ENCODE results near the gene CAPN11. TPM values are rescaled to one million over a fixed set of nuclear protein-coding genes. Genes with fewer than 3 reads are reported as not detected.
A peak's percentile ranks its signal among the peaks of the same experiment; 100 is the strongest.

The CAPN11 gene
- total RNA-seq, 1 donor from 2014 or later: not detected

DNA sequence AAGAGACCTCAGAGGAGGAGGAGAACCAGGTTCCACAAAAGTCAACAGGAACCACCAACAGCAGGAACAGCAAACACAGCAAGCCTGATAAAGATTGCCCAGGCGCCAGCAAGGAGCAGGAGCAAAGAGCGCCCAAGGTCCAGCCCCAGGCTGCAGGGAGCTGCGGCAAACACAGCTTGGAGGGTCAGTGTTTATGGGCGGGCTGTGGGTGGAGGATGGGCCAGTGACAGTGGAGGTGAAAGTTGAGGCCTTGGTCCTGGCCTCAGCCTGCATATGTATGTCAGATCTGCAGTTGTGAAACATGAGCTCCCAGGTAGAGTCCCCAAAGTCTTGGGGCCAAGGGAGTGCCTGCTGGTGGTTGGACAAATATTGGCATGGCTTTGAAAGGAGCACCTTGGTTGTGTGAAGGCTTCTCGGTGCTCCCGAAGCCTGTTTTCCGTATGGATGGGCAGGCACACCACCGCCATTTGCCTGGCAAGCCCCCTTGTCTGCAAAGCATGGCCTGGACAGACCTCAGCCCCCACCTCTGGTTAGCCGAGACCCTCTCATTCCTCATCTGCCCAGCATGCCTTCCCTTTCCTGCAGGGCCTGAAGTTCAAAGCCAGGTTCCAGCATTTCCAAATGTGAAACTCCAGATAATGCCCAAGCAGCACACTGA is 2.0 kb upstream of the CAPN11 start:
- no peak for DNase-seq (ENCODE audit: low read depth)

DNA sequence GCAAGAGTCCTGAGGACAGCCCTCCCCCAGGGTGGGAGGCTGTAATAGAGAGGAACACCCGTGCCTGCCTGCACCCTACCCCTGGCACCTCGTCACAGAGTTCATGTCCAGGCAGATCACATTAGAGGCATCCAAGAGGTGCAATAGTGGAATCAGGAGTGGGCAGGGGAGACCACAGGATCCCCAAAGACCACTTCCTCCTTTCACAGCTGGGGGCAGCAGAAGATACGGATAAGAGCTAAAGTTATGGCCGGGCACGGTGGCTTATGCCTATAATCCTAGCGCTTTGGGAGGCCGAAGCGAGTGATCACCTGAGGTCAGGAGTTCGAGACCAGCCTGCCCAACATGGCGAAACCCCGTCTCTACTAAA is 1.5 kb upstream of the CAPN11 start:
- DNase-seq (ENCODE audit: low read depth): no peak

DNA sequence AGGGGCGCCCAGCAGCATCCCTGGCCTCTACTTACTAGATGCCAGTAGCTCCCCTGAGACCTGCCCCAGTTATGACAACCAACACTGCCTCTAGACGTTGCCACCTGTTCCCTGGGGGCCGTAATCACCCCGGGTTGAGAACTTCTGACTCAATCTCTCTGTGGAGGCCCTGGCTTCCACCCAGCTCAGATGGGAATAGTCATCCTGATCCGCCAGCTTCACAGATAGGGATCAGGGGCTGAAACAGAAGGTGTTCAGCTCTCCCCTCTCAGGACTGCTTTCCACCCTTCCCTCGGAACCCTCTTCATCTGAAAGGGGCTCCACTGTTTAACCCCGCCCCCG is 3.3 kb downstream of the CAPN11 start:
- DNase-seq (ENCODE audit: low read depth): no peak

- no peak for DNase-seq (ENCODE audit: low read depth)
Observed at GRCh38 chr6:44162876-44163625, 4.4 kb downstream of the CAPN11 start.

DNA sequence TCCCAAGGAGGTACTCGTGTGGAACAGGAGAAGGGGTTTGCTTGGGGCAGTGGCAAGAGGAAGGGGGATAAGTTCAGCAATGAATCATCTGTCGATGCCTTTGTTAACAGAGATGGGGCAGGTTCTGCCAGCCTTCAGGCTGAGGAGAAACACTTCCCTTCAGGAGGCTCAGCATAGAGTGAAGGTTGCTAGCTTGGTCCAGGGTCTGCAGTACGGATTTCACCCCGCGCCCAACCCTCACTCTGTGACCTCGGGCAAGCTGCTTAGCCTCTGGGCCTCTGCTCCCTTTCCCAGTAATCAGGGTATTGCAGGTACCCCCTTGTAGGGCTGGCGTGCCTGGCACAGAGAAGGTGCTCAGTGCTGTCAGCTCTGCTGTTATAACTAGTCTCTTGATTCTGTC is 7.5 kb downstream of the CAPN11 start:
- DNase-seq (ENCODE audit: low read depth): no peak

DNA sequence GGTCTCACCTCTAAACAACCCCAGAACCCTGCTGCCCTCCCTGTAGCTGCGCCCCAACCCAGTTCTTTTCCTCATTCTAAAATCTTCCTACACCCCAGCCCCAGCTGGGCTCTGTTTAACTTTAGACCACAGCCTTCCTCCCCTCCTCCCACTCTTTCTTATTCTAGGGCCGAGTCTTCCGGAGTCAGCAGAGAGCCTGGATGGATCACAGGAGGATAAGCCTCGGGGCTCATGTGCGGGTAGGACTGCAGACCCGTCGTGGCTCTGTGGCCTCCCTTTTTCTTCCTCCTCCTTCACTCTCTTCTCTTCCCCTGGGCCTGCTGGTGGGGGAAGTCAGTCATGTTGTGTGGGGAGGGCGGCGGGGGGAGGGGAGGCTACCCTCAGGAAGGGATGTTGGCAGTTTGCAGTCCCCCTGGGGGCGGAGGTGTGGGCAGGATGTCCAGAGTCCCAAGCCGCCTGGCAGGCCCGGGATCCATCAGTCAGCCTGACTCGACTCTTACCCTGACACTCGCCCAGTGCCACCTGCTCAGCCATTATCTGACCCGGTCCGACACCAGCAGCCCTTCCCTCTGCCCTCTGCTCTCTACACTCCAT is 8.1 kb downstream of the CAPN11 start:
- DNase-seq (ENCODE audit: low read depth): no peak

GRCh38 chr6:44167567-44167966 is 8.9 kb downstream of the CAPN11 start:
- no peak for DNase-seq (ENCODE audit: low read depth)

DNA sequence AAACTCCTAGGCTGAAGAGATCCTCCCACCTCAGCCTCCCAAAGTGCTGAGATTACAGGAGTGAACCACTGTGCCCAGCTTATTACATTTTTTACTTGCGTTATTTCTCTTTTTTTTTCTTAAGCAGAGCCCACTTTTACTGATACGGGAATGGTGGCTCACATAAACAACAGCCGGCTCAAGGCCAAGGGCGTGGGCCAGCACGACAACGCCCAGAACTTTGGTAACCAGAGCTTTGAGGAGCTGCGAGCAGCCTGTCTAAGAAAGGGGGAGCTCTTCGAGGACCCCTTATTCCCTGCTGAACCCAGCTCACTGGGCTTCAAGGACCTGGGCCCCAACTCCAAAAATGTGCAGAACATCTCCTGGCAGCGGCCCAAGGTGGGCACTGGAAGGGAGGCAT is 10.5 kb downstream of the CAPN11 start:
- DNase-seq (ENCODE audit: low read depth): no peak

- DNase-seq (ENCODE audit: low read depth): no peak
Observed at GRCh38 chr6:44169886-44170570, 11.4 kb downstream of the CAPN11 start.

GRCh38 chr6:44171899-44172546 is 13.4 kb downstream of the CAPN11 start:
- no peak for DNase-seq (ENCODE audit: low read depth)

GRCh38 chr6:44172731-44173500 is 14.3 kb downstream of the CAPN11 start:
- peak; percentile 79 for DNase-seq (ENCODE audit: low read depth)

GRCh38 chr6:44176130-44176761 is 17.6 kb downstream of the CAPN11 start:
- no peak for DNase-seq (ENCODE audit: low read depth)

GRCh38 chr6:44176762-44177509 is 18.3 kb downstream of the CAPN11 start:
- no peak for DNase-seq (ENCODE audit: low read depth)

DNA sequence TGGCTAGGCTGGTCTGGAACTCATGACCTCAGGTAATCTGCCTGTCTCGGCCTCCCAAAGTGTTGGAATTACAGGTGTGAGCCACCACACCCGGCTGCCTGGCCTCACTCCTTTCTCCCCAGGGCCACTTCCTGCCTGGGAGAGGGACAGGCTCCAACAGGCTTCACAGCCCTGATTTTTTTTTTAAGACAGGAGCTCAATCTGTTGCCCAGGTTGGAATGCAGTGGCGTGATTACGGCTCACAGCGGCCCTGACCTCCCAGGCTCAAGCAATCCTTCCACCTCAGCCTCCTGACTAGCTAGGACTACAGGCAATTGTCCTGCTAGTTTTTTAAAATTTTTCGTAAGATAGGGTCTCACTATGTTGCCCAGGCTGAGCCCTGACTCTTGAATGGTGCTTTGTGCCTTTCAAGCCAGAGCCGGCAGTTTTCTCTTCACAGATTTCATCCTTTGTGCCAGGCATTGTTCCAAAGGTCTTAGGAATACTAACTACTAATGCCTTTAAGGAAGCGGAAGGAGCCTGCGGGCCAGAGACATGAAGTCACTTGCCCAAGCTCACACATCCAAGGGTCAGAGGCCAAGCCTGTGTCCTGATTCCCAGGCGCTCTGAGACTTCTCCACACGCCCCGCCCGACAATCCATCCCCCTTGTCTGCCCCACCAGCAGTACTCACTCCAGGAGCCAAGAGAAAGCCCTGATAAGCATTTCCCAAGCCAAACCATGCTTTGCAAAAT is 19.2 kb downstream of the CAPN11 start:
- peak; percentile 54 for DNase-seq (ENCODE audit: low read depth)

GRCh38 chr6:44178424-44179071 is 19.9 kb downstream of the CAPN11 start:
- no peak for DNase-seq (ENCODE audit: low read depth)

DNA sequence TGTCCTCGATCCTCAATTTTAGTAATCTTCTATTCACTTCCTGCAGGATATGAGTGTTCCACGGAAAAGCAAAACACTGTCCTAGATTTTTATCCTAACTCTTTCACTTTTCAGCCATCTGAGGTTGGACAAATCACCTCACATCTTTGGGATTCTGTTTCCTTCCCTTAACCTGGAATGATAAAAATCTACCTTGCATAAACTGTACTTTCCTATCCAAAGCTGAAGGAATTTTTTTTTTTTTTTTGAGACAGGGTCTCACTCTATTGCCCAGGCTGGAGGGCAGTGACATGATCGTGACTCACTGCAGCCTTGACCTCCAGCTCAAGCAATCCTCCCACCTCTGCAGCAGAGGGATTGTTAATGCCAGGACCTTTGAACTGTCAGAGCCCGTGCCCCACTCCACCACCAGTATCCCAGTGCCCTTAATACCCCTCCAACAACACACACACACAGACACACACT is 20.5 kb downstream of the CAPN11 start:
- peak; percentile 36 for DNase-seq (ENCODE audit: low read depth)

DNA sequence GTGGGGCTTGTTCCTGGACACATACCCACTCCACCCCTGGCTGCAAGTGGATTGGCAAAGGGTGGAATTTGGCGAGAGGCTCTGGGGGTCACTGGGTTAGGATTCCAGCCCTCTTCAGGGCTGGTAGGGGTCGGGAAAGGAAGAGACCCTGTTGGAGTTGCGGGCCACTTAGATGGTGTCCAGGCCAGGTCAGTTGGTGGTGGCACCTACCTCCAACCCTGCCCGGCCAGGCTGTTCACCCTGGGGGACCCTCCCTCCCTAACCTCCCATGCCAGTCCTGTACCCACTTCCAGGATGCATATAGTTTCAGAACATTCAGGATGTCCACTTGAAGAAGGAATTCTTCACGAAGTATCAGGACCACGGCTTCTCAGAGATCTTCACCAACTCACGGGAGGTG is 21.0 kb downstream of the CAPN11 start:
- DNase-seq (ENCODE audit: low read depth): no peak

GRCh38 chr6:44180406-44180805 is 21.8 kb downstream of the CAPN11 start:
- no peak for DNase-seq (ENCODE audit: low read depth)

DNA sequence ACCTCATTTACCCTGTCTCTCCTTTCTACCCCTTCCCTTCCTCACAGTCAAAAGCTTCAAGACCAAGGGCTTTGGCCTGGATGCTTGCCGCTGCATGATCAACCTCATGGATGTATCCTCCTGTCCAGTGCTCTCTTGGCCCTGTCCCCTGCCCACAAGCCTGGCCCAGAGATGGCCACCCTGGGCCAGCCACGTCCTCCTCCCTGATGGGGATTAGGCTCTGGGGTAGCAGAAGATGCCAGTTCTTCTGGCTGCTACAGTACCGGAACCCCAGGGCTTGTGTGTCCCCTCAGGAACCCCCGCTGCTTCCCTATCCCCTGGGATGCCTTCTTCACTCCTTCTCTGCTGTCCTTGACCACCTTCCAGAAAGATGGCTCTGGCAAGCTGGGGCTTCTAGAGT is 22.3 kb downstream of the CAPN11 start:
- no peak for DNase-seq (ENCODE audit: low read depth)

Measured in renal cortical epithelial cell (primary cell).